GM15510 (cell line): ENCODE results near the gene UQCC2.

Experiments used
- POLR2A ChIP-seq: IDR thresholded peaks from 3 replicates; pipeline ENCODE4 v1.6.1; 2011; ENCODE audit warnings: borderline replicate concordance; ENCODE audit not compliant: insufficient read length; ENCODE audit errors: extremely low read depth

UQCC2 gene

DNA sequence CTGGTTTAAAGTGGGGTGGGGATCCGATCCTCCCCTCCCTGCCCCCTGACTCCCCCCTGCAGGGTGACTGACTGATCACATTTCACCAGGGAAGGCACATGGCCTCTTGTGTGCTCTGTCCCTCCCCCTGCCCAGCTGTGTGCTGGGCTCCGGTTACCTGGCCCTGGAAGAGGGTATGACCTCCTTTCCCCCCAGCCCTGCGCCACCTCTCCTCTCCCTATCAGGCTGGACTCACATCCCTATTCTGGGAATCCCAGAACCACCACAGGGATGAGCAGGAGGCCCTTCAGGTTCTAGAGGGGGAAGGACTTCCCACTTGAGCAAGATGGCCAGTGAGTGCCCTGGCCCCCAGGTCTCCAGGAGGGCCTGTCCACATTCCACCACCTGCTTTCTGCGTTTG, 37.3 kb upstream of the UQCC2 start:
- TF ChIP-seq POLR2A, result no peak

DNA sequence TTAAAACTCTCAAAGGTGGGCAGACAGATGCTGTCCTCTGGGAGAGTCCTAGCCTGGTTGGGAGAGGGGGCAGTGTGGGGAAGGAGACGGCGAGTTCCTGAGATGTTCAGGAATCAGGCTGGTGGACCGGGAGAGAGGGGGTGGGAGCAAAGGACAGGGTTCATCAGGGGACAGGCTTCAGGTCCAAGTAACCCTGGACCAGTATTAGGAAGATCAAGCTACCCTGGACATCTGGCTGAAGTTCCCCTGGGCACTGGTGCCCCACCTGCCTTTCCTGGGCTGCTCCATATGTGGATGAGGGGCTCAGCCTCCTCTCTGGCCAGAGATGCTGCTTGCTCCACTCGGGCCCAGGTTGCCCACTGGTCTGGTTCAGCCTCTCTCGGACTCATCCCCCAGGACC, 36.3 kb upstream of the UQCC2 start:
- TF ChIP-seq POLR2A, result no peak

DNA sequence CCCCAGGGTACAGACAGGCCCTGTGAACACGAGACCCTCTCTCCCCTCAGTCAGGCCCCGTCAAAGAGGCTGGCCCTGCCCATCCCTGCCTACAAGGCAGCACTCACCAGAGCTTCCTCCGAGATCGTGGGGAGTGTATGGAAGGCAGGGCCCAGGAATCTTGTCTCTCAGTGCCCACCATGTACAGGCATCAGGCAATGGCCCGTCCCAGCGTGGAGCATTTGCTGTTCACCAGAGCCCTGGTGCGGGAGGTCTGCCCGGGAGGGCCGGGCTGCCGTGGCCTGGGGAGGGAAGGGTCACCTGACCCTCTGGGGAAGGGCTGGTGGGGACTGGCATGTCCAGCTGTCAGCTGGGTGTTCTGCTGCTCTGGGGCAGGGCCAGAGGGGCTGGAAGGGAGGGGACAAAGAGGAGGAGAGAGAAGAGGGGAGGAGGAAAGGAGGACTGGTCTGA, 35.2 kb upstream of the UQCC2 start, which contains the start of gene IP6K3:
IP6K3 (minus strand) TSS at position 255 of the 450 bp plus-strand sequence. CDS start 11,429 bp downstream, outside the sequence.
- no peak for TF ChIP-seq POLR2A

DNA sequence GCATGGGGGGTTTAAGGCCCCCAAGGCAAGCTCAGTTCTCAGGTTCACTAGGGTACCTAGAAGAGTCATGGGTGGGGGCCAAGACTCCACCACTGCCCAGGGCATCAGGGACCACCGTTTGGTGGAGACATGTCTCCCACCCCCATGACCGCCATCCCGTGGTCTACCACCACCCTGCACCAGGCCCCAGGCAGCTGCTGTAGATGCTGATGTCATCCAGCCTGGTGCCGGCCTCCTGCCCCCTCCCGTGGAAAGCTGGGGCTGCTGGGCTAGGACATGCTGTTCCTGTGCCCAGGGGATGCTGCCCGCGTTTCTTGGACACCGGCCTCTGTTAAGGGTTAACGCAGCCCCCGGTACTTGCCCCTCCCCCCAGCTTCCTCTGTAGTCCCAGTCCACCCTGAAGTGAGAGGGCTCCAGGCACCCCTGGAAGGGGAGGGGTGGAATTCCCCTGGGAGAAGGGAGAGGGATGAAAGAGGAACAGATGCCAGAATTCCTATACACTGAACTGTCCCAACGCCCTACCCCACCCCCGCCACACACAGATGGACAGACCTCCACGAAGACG, 34.6 kb upstream of the UQCC2 start:
- TF ChIP-seq POLR2A, result no peak

DNA sequence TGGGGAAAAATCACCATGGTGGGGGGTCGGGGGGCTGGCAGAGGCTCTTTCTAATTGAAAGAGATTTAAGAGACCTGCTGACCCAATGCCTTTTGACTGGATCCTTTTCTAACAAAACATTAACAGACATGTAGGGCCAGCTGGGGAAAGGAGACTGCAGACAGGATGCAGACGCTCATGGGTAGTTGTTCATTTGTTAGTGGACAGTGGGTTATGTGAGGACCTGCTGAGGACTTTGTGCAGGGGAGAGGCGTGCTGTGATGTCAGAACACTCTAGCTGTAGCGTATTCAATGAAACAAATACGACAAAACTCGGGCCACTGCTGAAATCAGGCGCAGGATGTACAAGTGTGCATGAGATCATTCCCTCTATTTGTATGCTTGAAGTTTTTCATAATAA, 34.0 kb upstream of the UQCC2 start:
- no peak for TF ChIP-seq POLR2A

DNA sequence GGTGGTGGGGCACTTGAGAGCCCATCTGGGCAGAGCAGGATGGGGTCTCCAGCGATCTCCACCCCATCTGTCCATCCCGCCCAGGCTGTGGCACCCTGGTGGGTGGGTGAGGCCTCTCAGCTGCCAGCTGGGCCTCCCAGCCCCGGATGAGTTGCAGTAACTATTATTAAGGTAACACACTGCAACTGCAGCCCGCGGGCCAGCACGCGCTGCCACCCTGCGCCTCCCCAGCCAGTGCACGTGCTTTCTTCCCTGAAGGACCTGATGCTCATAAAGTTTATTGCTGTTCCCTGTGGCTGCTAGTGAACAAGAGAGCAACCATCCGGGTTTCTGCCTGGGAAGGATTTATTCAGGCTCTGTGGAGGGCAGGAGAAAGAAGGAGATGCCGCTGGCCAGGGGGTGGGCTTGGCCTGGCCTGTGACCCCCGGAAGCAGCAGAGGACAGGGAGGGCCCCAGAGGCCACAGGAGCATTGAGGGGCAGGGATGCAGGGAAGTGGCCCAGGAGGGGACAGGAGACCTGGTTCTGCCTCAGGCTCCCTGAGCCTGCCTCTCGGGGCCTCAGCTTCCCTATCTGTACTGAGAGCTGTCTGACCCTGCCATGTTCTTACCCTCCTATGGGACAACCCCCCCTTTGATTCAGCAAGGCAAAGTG, 33.5 kb upstream of the UQCC2 start:
- TF ChIP-seq POLR2A, result no peak

DNA sequence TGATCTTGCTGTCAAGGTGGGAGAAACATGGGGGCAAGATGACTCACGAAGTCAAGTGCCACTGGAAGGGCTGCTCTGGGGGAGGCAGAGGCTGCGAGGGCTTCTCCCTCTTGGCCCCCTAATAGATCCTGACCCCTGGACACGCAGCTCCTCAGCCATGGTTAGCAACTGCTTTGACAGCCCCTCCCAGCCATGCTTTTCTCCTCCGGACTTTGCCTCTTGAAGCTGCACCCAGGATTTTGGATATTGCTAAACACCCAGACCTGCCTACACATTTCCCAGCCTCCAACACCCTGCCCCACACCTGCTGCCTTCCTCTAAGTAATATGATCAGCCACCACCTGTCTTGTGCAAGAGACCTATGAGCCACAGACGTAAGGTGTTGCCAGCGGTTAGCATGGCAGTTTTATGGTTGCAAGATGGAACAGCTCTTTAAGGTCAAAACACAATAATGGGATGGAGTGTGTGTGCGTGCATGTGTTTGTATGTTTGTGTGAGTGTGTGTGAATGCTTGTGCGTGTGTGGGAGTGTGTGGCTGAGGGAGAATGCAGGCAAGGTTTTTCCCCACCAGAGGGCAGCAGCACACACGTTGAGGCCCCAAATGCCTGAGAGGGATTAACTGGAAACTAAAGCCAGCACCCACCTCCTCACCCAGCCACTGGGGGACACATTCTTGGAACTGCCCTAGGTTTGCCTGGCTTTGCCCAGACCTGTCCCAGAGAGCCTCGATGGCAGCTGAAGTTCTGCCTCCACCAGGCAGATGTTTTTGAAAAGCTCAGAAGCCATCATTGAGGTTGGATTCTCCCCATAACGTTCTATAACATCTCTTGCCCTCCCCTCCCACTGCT, 32.7 kb upstream of the UQCC2 start:
- TF ChIP-seq POLR2A, result no peak

DNA sequence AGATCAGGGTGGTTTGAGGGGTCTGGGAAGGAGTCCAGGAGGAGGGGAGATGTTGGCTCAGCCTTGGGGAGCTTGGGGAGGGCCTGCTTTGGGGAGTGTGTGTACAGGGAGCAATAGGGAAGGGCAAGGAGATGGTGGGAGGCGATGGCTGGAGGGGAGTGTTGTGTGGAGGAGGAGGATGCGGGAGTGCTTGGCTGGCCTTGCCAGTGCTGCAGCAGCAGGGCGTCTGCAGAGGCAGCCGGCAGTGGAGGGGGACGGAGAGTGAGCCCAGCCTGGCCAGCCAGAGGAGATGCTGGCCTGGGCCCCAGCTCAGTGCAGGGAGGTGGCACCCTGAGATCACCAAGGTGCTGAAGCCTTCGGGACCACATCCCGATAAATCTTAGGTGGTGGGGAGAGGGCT, 31.3 kb upstream of the UQCC2 start:
- no peak for TF ChIP-seq POLR2A

DNA sequence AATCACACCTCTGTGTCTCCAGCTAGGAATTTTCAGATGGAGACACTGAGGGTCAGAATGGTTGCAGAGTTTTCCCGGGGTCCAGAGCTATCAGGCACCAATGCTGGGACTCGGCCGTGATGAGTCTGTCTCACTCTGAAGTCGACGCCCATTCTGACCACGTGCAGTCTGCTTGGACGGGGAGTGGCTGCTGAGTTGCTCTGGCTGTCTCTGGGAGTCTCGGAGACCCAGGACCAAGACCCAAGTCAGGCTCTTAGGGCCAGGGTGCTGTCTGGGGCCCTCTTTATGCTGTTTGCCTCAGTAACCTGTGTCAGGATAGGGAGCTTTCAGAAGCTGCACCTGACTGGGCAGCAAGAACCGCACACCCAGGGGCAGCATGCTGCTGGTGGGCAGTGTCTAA, 30.6 kb upstream of the UQCC2 start:
- no peak for TF ChIP-seq POLR2A

DNA sequence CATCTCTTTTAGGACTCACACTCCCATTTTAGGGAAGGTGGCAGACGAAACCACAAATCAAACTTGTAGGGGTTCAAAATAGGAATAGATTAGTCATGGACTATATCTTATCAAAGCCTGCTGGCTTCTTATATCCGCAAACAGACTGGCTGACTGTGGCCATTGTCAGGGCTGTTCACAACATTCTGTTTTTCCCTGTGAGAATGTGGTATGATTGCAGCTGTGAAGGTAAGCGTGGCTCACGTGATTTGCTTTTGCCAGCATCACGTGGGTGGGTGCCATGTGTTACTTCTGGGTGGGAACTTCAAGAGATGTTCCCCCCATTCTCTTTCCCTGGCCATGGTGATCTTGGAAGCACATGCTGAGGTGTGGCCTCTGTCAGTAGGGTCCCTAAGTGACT, 29.3 kb upstream of the UQCC2 start:
- no peak for TF ChIP-seq POLR2A

DNA sequence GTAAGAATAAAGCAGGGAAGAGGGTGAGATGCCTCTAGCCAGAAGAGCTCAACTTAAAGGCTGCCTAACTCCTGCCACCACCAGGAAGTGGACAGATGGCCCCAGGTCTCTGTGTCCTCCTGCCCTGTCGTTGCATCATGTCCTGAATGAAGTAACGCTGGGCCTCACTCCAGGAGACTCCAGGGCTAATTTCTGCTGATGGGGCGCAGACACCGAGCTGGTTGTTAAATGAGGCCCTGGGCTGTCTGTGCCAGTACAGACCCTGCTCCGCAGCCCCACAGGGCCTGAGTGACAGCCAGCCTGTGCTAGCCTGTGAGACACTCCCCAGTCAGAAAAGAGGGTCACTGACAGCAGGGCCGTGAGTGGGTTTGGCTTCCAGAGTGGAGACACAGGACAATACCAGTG, 28.7 kb upstream of the UQCC2 start:
- no peak for TF ChIP-seq POLR2A

DNA sequence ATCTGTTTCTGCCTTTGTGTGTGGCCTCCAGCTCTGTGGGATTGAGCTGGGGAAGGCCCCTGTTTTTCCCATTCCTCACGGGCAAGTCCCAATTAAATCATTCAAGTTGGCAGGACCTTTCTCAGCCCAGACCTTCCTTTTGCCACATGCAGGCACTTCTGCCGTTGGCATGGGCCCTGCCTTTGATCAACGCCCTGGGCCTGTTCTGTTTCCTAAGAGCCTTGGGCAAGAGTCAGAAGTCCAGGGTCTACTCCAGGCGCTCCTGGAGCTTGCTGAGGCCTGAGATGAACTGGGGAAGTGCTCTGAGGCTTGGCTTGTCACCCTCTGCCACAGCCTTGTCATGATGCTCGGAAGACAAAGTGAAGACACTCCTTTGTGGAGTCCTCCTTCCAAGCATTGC, 28.1 kb upstream of the UQCC2 start:
- no peak for TF ChIP-seq POLR2A

DNA sequence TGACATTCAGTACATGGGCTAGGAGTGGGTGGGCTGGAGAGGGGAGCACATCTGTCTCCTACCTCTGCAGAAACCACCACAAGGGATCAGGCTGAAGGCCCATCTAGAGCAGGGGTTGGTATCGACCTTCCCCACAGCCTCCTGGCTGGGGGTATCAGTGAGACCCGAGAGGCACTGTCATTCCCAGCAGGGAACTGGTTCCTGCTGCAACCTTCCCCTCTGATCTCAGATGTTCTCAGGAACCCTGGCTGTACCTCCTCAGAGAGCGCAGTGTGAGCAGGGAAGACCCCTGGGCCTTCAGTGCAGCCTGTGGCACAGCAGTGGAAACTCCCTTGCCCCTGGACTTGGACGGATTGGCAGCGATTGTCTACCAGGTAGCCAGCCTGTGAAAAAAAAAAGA, 27.4 kb upstream of the UQCC2 start:
- no peak for TF ChIP-seq POLR2A

DNA sequence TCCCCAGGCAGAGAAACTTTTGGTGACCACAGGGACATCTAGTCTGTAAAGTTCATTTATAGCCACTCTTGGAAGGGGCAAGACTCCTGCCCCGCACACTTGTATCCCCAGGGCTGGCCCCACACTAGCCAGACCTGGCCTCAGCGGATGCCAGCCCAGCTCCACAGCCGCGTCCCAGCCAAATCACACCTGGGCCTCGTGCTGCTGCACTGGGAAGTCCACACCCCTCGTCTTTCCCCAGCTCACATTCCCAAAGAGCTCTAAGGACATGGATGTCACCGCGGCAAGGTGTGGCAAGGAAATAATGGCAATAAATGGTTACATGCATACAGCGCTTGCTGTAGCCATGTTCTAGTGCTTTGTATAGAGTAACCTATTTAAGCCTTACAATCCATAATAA, 26.7 kb upstream of the UQCC2 start:
- TF ChIP-seq POLR2A, result no peak

DNA sequence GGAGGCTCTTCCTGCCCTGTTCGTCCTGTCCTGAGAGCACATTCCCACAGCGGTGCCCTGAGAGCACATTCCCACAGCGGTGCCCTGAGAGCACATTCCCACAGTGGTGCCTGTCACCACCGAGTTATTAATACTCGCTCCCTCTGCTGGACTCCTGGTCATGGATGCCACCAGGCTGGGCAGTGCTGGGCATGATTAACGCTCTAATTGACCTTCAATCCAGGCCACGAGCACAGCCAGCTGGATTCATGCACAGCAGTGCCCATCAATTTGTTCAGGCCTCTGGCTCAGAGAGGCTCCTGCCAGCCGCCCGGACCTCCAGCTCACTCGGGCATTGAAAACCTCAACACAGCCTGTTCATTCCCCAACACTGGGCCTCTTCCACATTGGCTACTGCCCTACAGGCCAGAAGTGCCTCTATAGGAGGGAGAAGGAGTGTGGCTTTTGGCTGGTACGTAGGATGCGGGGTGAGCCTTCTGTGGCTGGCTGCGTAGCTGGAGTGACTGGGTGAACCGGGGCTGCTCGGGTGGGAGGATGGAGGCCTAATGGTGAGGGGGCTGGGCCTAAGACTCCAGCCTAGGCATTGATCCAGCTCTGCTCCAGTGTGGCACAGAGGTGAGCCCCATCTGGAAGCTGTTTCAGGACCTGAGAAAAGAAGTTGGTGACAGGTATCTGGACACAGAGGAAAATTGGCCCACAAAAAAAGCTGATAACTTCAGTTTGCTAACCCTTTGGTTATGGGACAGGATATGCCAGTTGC, 25.9 kb upstream of the UQCC2 start:
- no peak for TF ChIP-seq POLR2A
